ENCODE measurements around the gene LMNTD1. TPM values are rescaled to one million over a fixed set of nuclear protein-coding genes. Genes with fewer than 3 reads are reported as not detected.
"Not testable (repeated sequence)": the region's sequence is repeated elsewhere in the genome, so short reads cannot be mapped to it uniquely, and the experiment has no call there.

The LMNTD1 gene
- total RNA-seq (10 to 100 TPM in 1 of 2 donors, 1 to 10 TPM in 1; 5.3 to 14.9 TPM), polyA plus RNA-seq (1 to 10 TPM in 1 of 2 donors, under 1 TPM in 1; 0.18 to 1.6 TPM)
- long read RNA-seq, donor 1, result 0 reads
- long read RNA-seq, donor 2, result 0 reads
- long read RNA-seq, donor 3, result 0 reads
- long read RNA-seq, donor 4, result 0 reads
- long read RNA-seq, donor 5, result 0 reads

- Histone ChIP-seq H3K4me1 (ENCODE audit: control insufficient read depth in 5 of 5, insufficient read depth in 5 of 5, low read length in 5 of 5) (no peaks in the 10 kb centered on the region), H3K9me3 (ENCODE audit: control insufficient read depth in 4 of 4, insufficient read depth in 3 of 4, low read length in 3 of 4) (no peaks in the 10 kb centered on the region), H3K27me3 (ENCODE audit: control insufficient read depth in 3 of 3, insufficient read depth in 3 of 3, low read length in 2 of 3) (no peaks in the 10 kb centered on the region), H3K9ac (ENCODE audit: insufficient read depth in 1 of 2, low read length in 2 of 2) (no peak within 1 kb of the TSS), H3K27ac (ENCODE audit: low read depth in 1 of 2, low read length in 1 of 2) (no peak within 1 kb of the TSS), H3K36me3 (ENCODE audit: control insufficient read depth in 4 of 4, insufficient read depth in 4 of 4, low read length in 4 of 4) (no peaks in the 10 kb centered on the region), H3K4me3 (no peak within 1 kb of the TSS)
- ATAC-seq (ENCODE audit: insufficient read depth, low FRiP score) (no peak), DNase-seq (peak in 2 of 3 donors; percentile 25 to 56)
- 0 to 38% methylated on average over 1 of the region's 1 CpG for WGBS, 2 donors
- TF ChIP-seq, protein P1, sequence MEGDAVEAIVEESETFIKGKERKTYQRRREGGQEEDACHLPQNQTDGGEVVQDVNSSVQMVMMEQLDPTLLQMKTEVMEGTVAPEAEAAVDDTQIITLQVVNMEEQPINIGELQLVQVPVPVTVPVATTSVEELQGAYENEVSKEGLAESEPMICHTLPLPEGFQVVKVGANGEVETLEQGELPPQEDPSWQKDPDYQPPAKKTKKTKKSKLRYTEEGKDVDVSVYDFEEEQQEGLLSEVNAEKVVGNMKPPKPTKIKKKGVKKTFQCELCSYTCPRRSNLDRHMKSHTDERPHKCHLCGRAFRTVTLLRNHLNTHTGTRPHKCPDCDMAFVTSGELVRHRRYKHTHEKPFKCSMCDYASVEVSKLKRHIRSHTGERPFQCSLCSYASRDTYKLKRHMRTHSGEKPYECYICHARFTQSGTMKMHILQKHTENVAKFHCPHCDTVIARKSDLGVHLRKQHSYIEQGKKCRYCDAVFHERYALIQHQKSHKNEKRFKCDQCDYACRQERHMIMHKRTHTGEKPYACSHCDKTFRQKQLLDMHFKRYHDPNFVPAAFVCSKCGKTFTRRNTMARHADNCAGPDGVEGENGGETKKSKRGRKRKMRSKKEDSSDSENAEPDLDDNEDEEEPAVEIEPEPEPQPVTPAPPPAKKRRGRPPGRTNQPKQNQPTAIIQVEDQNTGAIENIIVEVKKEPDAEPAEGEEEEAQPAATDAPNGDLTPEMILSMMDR (IDR thresholded peaks at IDR 0.05; ENCODE audit: control extremely low read depth, extremely low read depth), result no peak
These were observed at the start of gene LMNTD1 for GRCh38 chr12:25553098-25553497. TSS of gene LMNTD1 (minus strand) at chr12:25553283. CDS start at chr12:25552959, 324 bp downstream.

DNA sequence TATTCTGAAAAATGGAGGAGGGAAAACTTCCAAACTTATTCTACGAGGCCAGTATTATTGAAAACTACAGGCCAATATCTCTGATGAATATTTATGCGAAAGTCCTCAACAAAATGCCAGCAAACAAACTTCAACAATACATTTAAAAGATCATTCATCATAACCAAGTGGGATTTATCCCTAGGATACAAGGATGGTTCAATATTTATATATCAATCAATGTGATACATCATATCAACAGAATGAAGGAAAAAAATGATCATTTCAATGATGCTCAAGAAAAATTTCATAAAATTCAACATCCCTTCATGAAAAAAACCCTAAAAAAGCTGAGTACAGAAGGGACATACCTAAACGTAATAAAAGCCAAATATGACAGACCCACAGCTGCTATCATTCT, 45.9 kb upstream of the LMNTD1 start:
- Histone ChIP-seq H3K9ac (ENCODE audit: insufficient read depth in 1 of 2, low read length in 2 of 2) (no peak overlapping the region), H3K4me1 (ENCODE audit: control insufficient read depth in 5 of 5, insufficient read depth in 5 of 5, low read length in 5 of 5) (no peaks in the 10 kb centered on the region), H3K27me3 (ENCODE audit: control insufficient read depth in 3 of 3, insufficient read depth in 3 of 3, low read length in 2 of 3) (no peaks in the 10 kb centered on the region), H3K27ac (ENCODE audit: low read depth in 1 of 2, low read length in 1 of 2) (no peak overlapping the region), H3K9me3 (ENCODE audit: control insufficient read depth in 4 of 4, insufficient read depth in 3 of 4, low read length in 3 of 4) (peaks cover 0 to 2% (median 0%) of the 10 kb centered on the region in 4 donors), H3K4me3 (no peak overlapping the region), H3K36me3 (ENCODE audit: control insufficient read depth in 4 of 4, insufficient read depth in 4 of 4, low read length in 4 of 4) (no peaks in the 10 kb centered on the region)
- DNase-seq (no peak), ATAC-seq (ENCODE audit: insufficient read depth, low FRiP score) (no peak)
- TF ChIP-seq, protein P1 (IDR thresholded peaks at IDR 0.05; ENCODE audit: control extremely low read depth, extremely low read depth), result no peak
- 79 to 93% methylated on average over 3 of the region's 3 CpGs for WGBS, 2 donors

DNA sequence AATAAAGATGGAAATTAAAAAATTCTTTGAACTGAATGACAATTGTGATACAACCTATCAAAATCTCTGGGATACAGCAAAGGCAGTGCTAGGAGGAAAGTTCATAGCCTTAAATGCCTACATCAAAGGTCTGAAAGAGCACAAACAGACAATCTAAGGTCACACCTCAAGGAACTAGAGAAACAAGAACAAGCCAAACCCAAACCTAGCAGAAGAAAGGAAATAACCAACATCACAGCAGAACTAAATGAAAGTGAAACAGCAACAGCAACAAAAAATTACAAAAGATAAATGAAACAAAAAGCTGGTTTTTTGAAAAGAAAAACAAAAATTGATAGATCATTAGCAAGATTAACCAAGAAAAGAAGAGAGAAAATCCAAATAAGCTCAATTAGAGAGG, 42.4 kb upstream of the LMNTD1 start:
- ATAC-seq (ENCODE audit: insufficient read depth, low FRiP score), result not testable (repeated sequence)

GRCh38 chr12:25594376-25594775, 41.3 kb upstream of the LMNTD1 start:
- ATAC-seq (ENCODE audit: insufficient read depth, low FRiP score), result no peak
- 93 to 98% methylated on average over 2 of the region's 2 CpGs for WGBS, 2 donors
- Histone ChIP-seq H3K27me3 (ENCODE audit: control insufficient read depth in 3 of 3, insufficient read depth in 3 of 3, low read length in 2 of 3) (no peaks in the 10 kb centered on the region), H3K27ac (ENCODE audit: low read depth in 1 of 2, low read length in 1 of 2) (no peak overlapping the region), H3K36me3 (ENCODE audit: control insufficient read depth in 4 of 4, insufficient read depth in 4 of 4, low read length in 4 of 4) (no peaks in the 10 kb centered on the region), H3K9ac (ENCODE audit: insufficient read depth in 1 of 2, low read length in 2 of 2) (no peak overlapping the region), H3K4me3 (no peak overlapping the region), H3K4me1 (ENCODE audit: control insufficient read depth in 5 of 5, insufficient read depth in 5 of 5, low read length in 5 of 5) (peaks cover 0 to 1% (median 0%) of the 10 kb centered on the region in 5 donors), H3K9me3 (ENCODE audit: control insufficient read depth in 4 of 4, insufficient read depth in 3 of 4, low read length in 3 of 4) (peaks cover 0 to 10% (median 0%) of the 10 kb centered on the region in 4 donors)
- TF ChIP-seq, protein P1 (IDR thresholded peaks at IDR 0.05; ENCODE audit: control extremely low read depth, extremely low read depth), result no peak
- no peak for DNase-seq

More for the DNA sequence above, 42.4 kb upstream of the LMNTD1 start:
- not testable (repeated sequence) for H3K4me1 ChIP-seq (ENCODE audit: control insufficient read depth in 5 of 5, insufficient read depth in 5 of 5, low read length in 5 of 5); H3K27me3 ChIP-seq (ENCODE audit: control insufficient read depth in 3 of 3, insufficient read depth in 3 of 3, low read length in 2 of 3); H3K27ac ChIP-seq (ENCODE audit: low read depth in 1 of 2, low read length in 1 of 2); H3K9ac ChIP-seq (ENCODE audit: insufficient read depth in 1 of 2, low read length in 2 of 2); H3K36me3 ChIP-seq (ENCODE audit: control insufficient read depth in 4 of 4, insufficient read depth in 4 of 4, low read length in 4 of 4); DNase-seq; H3K4me3 ChIP-seq
- peaks cover 0 to 10% (median under 1%) of the 10 kb centered on the region in 4 donors for H3K9me3 ChIP-seq (ENCODE audit: control insufficient read depth in 4 of 4, insufficient read depth in 3 of 4, low read length in 3 of 4)
